ENCODE data around the gene CDC42BPB.
A peak's percentile ranks its signal among the peaks of the same experiment; 100 is the strongest.
"Not testable (repeated sequence)": the region's sequence is repeated elsewhere in the genome, so short reads cannot be mapped to it uniquely, and the experiment has no call there.

Gene CDC42BPB

DNA sequence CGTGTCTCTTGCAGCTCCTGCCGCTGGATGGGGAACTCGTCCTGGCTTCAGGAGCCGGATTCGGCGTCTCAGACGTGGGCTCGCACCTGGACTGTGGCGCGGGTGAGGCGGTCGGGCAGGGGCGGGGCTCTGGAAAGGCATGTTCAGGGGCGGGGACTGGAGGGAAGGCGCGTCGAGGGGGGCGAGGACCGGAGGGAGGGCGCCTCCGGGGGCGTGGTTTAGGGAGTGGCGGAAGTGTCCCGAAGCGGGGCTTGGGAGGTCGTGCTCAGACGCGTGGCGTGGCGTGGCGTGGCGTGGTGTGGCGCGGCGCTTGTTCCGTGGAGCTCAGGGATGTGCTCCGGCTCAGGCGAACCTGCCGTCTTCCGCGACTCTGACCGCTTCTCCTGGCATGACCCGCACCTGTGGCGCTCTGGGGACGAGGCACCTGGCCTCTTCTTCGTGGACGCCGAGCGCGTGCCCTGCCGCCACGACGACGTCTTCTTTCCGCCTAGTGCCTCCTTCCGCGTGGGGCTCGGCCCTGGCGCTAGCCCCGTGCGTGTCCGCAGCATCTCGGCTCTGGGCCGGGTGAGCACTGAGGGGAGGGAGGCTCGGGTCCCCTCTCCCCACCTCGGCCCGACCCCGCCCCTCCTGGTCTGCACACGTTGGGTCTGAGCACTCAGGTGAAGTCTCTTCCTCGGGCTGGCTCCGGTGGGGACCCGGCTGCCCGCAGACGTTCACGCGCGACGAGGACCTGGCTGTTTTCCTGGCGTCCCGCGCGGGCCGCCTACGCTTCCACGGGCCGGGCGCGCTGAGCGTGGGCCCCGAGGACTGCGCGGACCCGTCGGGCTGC is 128.7 kb downstream of the CDC42BPB start:
- peak; percentile 71 for DNase-seq (ENCODE audit: low read depth, low spot score)

- DNase-seq (ENCODE audit: low read depth, low spot score), result peak; percentile 31
Observed at GRCh38 chr14:102927878-102928411, 129.4 kb downstream of the CDC42BPB start.

- DNase-seq (ENCODE audit: low read depth, low spot score), result no peak
Observed at GRCh38 chr14:102927346-102927877, 129.9 kb downstream of the CDC42BPB start.

DNA sequence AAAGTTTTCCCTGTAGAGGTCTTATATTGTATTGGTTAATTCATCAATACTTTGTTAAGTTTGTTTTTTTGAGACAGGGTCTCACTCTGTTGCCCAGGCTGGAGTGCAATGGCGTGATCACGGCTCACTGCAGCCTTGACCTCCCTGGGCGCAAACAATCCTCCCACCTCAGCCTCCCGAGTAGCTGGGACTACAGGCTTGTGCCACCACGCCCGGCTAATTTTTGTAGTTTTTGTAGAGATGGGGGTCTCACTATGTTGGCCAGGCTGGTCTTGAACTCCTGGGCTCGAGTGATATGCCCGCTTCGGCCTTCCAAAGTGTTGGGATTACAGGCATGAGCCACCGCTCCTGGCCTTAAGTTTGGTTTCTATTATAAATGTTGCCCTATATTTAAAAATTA is 130.5 kb downstream of the CDC42BPB start:
- DNase-seq (ENCODE audit: low read depth, low spot score), result not testable (repeated sequence)

- DNase-seq (ENCODE audit: low read depth, low spot score), result no peak
Observed at GRCh38 chr14:102926104-102926503, 131.2 kb downstream of the CDC42BPB start.

GRCh38 chr14:102925646-102926045 is 131.7 kb downstream of the CDC42BPB start:
- no peak for DNase-seq (ENCODE audit: low read depth, low spot score)

DNA sequence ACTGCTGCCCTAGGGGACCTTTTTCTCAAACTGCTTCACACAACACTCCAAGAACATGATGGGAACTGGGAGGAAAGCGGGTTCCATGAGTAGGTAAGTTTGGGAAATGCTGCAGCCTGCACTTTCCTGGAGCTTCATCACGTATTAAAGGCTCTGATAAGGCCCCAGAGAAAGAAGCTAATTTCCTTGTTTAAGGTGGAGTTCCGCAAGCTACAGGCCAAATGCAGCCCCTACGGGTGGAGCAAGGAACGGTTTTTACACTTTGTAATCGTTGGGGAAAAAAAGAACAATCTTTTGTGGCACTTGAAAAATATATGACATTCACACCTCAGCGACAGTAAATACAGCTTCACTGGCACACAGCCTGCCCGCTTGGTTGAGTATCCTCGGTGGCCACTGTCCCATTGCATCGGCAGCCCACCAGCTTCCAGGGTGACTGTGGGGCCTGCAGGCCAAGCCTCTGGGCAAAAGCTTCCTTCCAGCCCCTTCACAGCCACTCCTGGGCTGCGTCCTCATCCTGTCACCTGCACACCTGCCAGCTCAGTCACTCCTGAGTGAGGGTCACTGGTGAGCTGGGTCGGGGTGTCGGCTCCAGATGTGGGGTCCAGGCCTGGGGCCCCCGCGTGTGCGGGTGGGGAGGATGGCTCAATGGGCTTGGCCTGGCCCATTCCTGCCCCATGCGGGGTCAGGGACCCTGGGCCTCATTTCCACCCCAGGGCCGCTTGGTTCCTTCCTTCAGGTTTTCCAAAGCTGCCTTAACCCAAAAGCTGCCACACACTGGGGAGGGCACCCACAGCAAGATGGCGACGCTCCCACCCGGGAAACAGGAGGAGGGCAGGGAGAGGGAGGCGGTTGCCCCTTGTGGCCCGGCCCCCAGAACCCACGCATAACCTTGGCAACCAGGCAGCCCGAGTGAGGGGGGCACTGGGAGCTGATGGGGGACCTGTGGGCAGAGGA is 132.4 kb downstream of the CDC42BPB start:
- no peak for DNase-seq (ENCODE audit: low read depth, low spot score)

- DNase-seq (ENCODE audit: low read depth, low spot score), result no peak
Observed at GRCh38 chr14:102923925-102924486, 133.3 kb downstream of the CDC42BPB start.

DNA sequence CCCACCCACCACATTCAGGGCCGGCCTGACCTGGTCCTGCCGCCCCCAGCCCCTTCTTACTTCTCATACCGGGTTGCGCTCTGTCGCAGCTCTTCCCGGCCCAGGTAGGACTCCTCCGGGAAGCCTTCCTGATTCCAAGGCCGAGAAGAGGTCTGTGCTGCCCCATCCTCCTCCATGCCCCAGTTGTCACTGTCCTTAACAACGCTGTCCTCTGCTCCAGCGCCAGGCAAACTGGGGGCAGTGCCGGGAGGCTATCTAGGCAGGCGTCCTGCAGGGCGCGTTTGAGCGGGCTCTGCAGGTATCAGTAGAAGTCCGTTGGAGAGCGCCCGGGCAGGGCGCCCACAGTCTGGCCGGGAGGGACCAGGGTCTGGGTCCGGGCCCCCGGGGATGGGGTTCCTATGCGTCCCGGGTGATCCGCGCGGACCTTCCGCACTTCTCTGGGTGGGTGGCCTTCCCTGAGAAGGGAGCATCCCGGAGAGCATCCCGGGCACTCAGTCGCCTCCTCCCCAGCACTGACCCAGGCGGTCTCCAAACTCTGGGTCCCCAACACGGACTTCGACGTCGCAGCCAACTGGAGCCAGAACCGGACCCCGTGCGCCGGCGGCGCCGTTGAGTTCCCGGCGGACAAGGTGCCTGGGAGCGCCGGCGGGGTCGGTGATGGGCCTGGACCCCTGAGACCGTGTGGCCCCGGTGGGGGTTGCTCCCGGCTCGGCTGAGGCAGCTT is 134.0 kb downstream of the CDC42BPB start:
- peak; percentile 38 for DNase-seq (ENCODE audit: low read depth, low spot score)

- peak; percentile 61 for DNase-seq (ENCODE audit: low read depth, low spot score)
Observed at GRCh38 chr14:102922490-102923200, 134.7 kb downstream of the CDC42BPB start, which contains the start of gene AMN. AMN (plus strand) TSS chr14:102922663; CDS start chr14:102922689, 26 bp downstream.

GRCh38 chr14:102920998-102921304 is 136.4 kb downstream of the CDC42BPB start:
- DNase-seq (ENCODE audit: low read depth, low spot score), result no peak

- DNase-seq (ENCODE audit: low read depth, low spot score), result no peak
Observed at GRCh38 chr14:102920273-102920997, 136.9 kb downstream of the CDC42BPB start.

- DNase-seq (ENCODE audit: low read depth, low spot score), result no peak
Observed at GRCh38 chr14:102918438-102918837, 138.9 kb downstream of the CDC42BPB start.

DNA sequence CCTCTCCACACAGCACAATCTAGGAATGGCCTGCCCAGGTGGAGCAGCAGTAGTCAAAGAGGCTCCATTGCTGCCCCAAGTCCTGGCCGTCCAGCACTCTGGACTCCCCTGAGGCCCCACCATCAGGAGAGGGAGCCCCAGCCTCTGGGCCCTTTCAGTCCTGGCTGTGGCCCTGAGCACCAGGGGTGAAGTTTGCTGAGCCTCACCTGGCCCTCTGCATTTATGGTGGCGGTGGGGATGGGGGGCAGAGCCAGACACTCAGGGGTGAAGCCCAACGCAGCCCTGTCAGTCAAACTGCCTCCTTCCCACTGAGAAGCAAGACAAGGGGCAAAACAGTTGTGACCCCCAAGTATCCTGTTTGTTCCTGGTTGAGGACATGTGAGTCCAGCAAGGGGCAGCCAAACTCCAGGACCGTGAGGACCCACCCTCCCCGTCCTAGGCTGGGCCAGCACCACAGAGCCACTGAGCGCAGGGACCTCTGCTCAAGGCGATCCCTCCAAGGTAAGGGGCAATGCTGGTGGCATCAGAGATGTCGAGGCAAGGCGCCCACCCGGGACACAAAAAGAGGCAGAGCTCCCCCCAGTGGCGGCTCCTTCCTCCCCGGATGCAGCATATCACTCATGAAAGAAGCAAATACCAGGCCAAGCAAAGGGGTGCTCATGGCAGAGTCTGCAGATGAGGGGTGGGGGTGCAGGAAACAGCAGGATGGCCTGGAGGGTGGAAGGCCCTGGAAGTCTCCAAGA is 139.7 kb downstream of the CDC42BPB start:
- DNase-seq (ENCODE audit: low read depth, low spot score), result peak; percentile 80

- no peak for DNase-seq (ENCODE audit: low read depth, low spot score)
Observed at GRCh38 chr14:102917056-102917385, 140.3 kb downstream of the CDC42BPB start.

DNA sequence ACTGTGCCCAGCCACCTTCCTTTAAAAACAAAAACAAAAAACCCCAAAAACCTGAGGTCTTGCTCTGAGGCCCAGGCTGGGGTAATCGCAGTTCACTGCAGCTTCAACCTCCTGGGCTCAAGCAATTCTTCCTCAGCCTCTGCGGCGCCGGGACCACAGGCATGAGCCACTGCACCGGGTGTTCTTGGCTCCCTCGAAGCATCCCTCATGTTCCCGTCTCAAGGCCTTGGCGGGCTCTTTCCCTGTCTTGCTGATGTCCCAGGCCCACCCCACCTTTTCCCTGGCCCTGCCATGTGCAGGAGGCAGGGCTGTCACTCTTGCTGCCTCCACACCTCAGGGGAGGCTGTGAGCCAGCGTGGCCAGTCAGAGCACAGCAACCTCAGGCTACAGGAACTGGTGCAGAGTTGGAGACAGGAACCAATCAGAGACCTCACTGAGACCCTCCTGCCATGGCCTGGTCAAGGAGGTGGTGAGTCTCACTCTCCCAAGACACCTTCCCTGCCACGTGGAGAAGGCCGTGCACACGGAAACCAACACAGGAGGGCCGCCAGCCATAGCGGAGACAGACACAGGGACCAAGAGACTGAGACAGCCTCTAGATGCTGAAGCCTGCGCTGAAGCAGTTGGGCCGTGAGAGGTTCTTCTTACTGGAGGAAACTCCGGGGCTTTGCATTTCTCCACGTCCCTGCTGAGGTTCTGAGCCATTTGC is 140.8 kb downstream of the CDC42BPB start:
- DNase-seq (ENCODE audit: low read depth, low spot score), result no peak

DNA sequence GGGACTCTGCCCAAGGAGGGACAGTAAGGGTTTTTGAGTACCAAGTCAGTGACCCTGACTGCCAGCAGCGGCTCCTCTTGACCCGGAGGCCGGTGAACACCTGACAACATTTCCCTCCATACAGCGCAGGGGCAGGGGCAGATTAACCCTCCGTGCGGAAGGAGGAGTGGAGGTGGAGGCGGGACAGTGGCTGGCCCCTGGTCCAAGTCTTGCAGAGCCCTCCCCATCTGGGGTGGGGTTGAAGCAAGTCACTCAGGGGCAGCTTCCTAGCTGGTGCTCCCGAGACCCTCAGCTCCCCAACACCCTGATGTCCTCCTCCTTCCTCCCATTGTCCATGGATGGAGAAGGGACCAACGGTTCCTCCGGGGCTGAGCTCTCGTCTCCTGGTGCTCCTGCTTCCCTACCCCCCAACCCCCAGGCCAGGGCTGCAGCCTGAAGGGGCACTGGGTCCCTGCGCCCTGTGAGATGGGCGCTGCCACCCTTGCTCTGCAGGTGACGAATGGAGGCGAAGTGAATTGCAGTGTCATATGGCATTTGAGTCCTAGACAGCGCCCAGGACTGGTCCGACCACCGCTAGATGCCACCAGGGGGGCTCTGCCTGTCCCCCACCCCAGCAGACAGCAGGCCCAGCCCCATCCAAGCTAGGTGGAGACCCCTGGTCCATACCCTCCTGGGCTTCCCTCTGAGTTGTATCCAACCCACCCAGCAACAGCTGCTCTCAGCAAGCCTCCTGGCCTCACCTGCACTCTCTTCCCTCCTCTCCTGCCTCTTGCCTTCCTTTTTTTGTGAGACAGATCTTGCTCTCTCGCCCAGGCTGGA is 141.8 kb downstream of the CDC42BPB start:
- no peak for DNase-seq (ENCODE audit: low read depth, low spot score)
